ENCODE results near the gene SEPTIN1. TPM values are rescaled to one million over a fixed set of nuclear protein-coding genes. Genes with fewer than 3 reads are reported as not detected.

The SEPTIN1 gene
- total and polyA plus RNA-seq, 2 experiments from 2014 or later: 0.21 to 3.9 TPM

GRCh38 chr16:30397776-30398660 lies 15.7 kb upstream of the SEPTIN1 start:
- Mint-ChIP-seq H3K9me3 (no peaks in the 10 kb centered on the region), H3K27ac (no peak overlapping the region), H3K27me3 (ENCODE audit: insufficient read depth, low read depth, poor library complexity) (peaks cover 19% of the 10 kb centered on the region), H3K4me3 (no peak overlapping the region), H3K4me1 (peaks cover 40% of the 10 kb centered on the region), H3K36me3 (ENCODE audit: low read depth) (peaks cover 35% of the 10 kb centered on the region)
- ATAC-seq (no peak), DNase-seq (ENCODE audit: low spot score) (no peak)
- H4K20me1 ChIP-seq (replicated peaks; ENCODE audit: insufficient read depth): peaks cover 15% of the 10 kb centered on the region; the same call in 1 of the 2 replicates
- H3K79me2 ChIP-seq (replicated peaks; ENCODE audit: insufficient read depth): peaks cover 20% of the 10 kb centered on the region
- H3K4me1 ChIP-seq (ENCODE audit: insufficient read depth): peaks cover 33% of the 10 kb centered on the region
- peaks cover 9% of the 10 kb centered on the region; the same call in 1 of the 2 replicates for H3K36me3 ChIP-seq (ENCODE audit: insufficient read depth)
- H3K4me3 ChIP-seq: no peak overlapping the region
- H3K9me2 ChIP-seq (ENCODE audit: insufficient read depth): no peaks in the 10 kb centered on the region
- H2AFZ ChIP-seq: no peak overlapping the region
- TF ChIP-seq STAT1 (IDR thresholded peaks at IDR 0.05; ENCODE audit: unreplicated experiment) (no peak), NANOG (IDR thresholded peaks at IDR 0.05; ENCODE audit: borderline replicate concordance) (no peak)
- H3K27me3 ChIP-seq (ENCODE audit: insufficient read depth): no peaks in the 10 kb centered on the region
- peaks cover 56% of the 10 kb centered on the region for H3F3A ChIP-seq (replicated peaks; ENCODE audit: low read depth)
- H3K4me2 ChIP-seq: no peak overlapping the region
- no peak overlapping the region for H3K27ac ChIP-seq (ENCODE audit: low read depth)

DNA sequence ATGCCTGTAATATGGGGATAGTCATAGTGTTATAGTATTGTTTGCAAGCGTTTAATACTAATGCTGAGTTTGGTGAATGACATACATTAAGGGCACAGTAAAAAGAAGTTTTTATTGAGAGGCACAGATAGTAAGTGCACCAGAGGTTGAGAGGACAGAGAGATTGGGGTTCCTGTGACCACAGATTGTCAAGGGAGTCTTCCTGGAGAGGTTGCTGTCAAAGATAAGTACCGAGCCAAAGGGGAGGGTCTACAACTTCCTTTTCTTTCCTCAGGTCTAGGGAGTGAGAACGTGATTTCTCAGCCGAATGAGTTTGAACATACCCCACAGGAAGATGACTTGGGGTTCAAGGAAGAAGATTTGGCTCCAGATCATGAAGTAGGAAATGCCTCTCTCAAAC lies 14.7 kb upstream of the SEPTIN1 start:
- Mint-ChIP-seq H3K36me3 (ENCODE audit: low read depth) (peaks cover 35% of the 10 kb centered on the region), H3K4me3 (peak overlapping the region; percentile 90), H3K27me3 (ENCODE audit: insufficient read depth, low read depth, poor library complexity) (peaks cover 17% of the 10 kb centered on the region), H3K9me3 (no peaks in the 10 kb centered on the region), H3K4me1 (peaks cover 40% of the 10 kb centered on the region), H3K27ac (no peak overlapping the region)
- no peaks in the 10 kb centered on the region for H3K9me2 ChIP-seq (ENCODE audit: insufficient read depth)
- no peak for TF ChIP-seq ZNF114 (CRISPR knock-in tag; IDR thresholded peaks at IDR 0.05)
- TF ChIP-seq CREB1 (CRISPR knock-in tag; IDR thresholded peaks at IDR 0.05; ENCODE audit: low read depth): no peak
- no peak for TF ChIP-seq NANOG (IDR thresholded peaks at IDR 0.05; ENCODE audit: borderline replicate concordance)
- no peak for TF ChIP-seq EZH2phosphoT487 (IDR thresholded peaks at IDR 0.05; ENCODE audit: unreplicated experiment)
- TF ChIP-seq, protein P1, sequence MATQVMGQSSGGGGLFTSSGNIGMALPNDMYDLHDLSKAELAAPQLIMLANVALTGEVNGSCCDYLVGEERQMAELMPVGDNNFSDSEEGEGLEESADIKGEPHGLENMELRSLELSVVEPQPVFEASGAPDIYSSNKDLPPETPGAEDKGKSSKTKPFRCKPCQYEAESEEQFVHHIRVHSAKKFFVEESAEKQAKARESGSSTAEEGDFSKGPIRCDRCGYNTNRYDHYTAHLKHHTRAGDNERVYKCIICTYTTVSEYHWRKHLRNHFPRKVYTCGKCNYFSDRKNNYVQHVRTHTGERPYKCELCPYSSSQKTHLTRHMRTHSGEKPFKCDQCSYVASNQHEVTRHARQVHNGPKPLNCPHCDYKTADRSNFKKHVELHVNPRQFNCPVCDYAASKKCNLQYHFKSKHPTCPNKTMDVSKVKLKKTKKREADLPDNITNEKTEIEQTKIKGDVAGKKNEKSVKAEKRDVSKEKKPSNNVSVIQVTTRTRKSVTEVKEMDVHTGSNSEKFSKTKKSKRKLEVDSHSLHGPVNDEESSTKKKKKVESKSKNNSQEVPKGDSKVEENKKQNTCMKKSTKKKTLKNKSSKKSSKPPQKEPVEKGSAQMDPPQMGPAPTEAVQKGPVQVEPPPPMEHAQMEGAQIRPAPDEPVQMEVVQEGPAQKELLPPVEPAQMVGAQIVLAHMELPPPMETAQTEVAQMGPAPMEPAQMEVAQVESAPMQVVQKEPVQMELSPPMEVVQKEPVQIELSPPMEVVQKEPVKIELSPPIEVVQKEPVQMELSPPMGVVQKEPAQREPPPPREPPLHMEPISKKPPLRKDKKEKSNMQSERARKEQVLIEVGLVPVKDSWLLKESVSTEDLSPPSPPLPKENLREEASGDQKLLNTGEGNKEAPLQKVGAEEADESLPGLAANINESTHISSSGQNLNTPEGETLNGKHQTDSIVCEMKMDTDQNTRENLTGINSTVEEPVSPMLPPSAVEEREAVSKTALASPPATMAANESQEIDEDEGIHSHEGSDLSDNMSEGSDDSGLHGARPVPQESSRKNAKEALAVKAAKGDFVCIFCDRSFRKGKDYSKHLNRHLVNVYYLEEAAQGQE (IDR thresholded peaks at IDR 0.05; ENCODE audit: unreplicated experiment): no peak
- no peak for TF ChIP-seq JUNB (IDR thresholded peaks at IDR 0.05; ENCODE audit: unreplicated experiment)
- TF ChIP-seq, protein P2, sequence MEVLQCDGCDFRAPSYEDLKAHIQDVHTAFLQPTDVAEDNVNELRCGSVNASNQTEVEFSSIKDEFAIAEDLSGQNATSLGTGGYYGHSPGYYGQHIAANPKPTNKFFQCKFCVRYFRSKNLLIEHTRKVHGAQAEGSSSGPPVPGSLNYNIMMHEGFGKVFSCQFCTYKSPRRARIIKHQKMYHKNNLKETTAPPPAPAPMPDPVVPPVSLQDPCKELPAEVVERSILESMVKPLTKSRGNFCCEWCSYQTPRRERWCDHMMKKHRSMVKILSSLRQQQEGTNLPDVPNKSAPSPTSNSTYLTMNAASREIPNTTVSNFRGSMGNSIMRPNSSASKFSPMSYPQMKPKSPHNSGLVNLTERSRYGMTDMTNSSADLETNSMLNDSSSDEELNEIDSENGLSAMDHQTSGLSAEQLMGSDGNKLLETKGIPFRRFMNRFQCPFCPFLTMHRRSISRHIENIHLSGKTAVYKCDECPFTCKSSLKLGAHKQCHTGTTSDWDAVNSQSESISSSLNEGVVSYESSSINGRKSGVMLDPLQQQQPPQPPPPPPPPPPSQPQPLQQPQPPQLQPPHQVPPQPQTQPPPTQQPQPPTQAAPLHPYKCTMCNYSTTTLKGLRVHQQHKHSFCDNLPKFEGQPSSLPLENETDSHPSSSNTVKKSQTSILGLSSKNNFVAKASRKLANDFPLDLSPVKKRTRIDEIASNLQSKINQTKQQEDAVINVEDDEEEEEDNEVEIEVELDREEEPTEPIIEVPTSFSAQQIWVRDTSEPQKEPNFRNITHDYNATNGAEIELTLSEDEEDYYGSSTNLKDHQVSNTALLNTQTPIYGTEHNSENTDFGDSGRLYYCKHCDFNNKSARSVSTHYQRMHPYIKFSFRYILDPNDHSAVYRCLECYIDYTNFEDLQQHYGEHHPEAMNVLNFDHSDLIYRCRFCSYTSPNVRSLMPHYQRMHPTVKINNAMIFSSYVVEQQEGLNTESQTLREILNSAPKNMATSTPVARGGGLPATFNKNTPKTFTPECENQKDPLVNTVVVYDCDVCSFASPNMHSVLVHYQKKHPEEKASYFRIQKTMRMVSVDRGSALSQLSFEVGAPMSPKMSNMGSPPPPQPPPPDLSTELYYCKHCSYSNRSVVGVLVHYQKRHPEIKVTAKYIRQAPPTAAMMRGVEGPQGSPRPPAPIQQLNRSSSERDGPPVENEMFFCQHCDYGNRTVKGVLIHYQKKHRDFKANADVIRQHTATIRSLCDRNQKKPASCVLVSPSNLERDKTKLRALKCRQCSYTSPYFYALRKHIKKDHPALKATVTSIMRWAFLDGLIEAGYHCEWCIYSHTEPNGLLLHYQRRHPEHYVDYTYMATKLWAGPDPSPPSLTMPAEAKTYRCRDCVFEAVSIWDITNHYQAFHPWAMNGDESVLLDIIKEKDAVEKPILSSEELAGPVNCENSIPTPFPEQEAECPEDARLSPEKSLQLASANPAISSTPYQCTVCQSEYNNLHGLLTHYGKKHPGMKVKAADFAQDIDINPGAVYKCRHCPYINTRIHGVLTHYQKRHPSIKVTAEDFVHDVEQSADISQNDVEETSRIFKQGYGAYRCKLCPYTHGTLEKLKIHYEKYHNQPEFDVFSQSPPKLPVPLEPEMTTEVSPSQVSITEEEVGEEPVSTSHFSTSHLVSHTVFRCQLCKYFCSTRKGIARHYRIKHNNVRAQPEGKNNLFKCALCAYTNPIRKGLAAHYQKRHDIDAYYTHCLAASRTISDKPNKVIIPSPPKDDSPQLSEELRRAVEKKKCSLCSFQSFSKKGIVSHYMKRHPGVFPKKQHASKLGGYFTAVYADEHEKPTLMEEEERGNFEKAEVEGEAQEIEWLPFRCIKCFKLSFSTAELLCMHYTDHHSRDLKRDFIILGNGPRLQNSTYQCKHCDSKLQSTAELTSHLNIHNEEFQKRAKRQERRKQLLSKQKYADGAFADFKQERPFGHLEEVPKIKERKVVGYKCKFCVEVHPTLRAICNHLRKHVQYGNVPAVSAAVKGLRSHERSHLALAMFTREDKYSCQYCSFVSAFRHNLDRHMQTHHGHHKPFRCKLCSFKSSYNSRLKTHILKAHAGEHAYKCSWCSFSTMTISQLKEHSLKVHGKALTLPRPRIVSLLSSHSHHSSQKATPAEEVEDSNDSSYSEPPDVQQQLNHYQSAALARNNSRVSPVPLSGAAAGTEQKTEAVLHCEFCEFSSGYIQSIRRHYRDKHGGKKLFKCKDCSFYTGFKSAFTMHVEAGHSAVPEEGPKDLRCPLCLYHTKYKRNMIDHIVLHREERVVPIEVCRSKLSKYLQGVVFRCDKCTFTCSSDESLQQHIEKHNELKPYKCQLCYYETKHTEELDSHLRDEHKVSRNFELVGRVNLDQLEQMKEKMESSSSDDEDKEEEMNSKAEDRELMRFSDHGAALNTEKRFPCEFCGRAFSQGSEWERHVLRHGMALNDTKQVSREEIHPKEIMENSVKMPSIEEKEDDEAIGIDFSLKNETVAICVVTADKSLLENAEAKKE (CRISPR knock-in tag; IDR thresholded peaks at IDR 0.05): no peak
- TF ChIP-seq ETS1 (IDR thresholded peaks at IDR 0.05): no peak
- H3K27me3 ChIP-seq (ENCODE audit: insufficient read depth): no peaks in the 10 kb centered on the region
- H3K27ac ChIP-seq (ENCODE audit: low read depth): no peak overlapping the region
- H2AFZ ChIP-seq: no peak overlapping the region
- no peak for DNase-seq (ENCODE audit: low spot score)
- peaks cover 20% of the 10 kb centered on the region for H3K79me2 ChIP-seq (replicated peaks; ENCODE audit: insufficient read depth)
- H3K36me3 ChIP-seq (ENCODE audit: insufficient read depth): peaks cover 9% of the 10 kb centered on the region; the same call in 1 of the 2 replicates
- H3F3A ChIP-seq (replicated peaks; ENCODE audit: low read depth): peaks cover 56% of the 10 kb centered on the region
- peaks cover 33% of the 10 kb centered on the region for H3K4me1 ChIP-seq (ENCODE audit: insufficient read depth)
- H4K20me1 ChIP-seq (replicated peaks; ENCODE audit: insufficient read depth): peaks cover 15% of the 10 kb centered on the region; the same call in 1 of the 2 replicates
- H3K4me2 ChIP-seq: peak overlapping the region; percentile 94
- no peak for ATAC-seq
- peak overlapping the region; percentile 96; the same call in 1 of the 2 replicates for H3K4me3 ChIP-seq
